ENCODE measurements around the gene ZP1. TPM values are rescaled to one million over a fixed set of nuclear protein-coding genes. Genes with fewer than 3 reads are reported as not detected.

The ZP1 gene
- total and polyA plus RNA-seq, 10 of the 15 experiments (the other 5 are each of a cell fraction or from before 2014, with no cell fraction given) = not detected

GRCh38 chr11:60842668-60843600, 24.4 kb upstream of the ZP1 start (continued):
- TF ChIP-seq SKIL (IDR thresholded peaks at IDR 0.05; ENCODE audit: low read depth, poor library complexity, severe bottlenecking) (no peak), RAD21 (IDR thresholded peaks at IDR 0.05; ENCODE audit: insufficient read depth, low read depth, low read length) (no peak)

GRCh38 chr11:60844045-60844869, 23.1 kb upstream of the ZP1 start:
- intact Hi-C loops (cut with micrococcal nuclease; ENCODE audit: unreplicated experiment) (loop anchor here (2.0 to 10.0 kb wide), 2 partner anchors 55 to 111 kb away; partner anchors contain the start of gene SLC15A3), in situ Hi-C loops (cut with MboI) (no loop called here)
- Histone ChIP-seq H3K36me3 (ENCODE audit: control insufficient read depth in 2 of 2, insufficient read depth in 2 of 2, low read length in 1 of 2) (peaks cover 2 to 12% of the 10 kb centered on the region in 2 experiments; a peak in 3 of 4 replicates), H3K4me2 (ENCODE audit: control insufficient read depth, insufficient read depth) (peak overlapping the region; percentile 92), H2AFZ (ENCODE audit: control insufficient read depth, low read depth, low read length) (no peak overlapping the region), H4K20me1 (ENCODE audit: control insufficient read depth, insufficient read depth) (no peaks in the 10 kb centered on the region), H3K4me1 (ENCODE audit: control insufficient read depth, insufficient read depth, low read length) (peaks cover 4% of the 10 kb centered on the region), H3K27me3 (replicated peaks in 1 of 2; ENCODE audit: control insufficient read depth in 2 of 2, insufficient read depth in 2 of 2, low read length in 1 of 2) (no peaks in the 10 kb centered on the region), H3K27ac (ENCODE audit: control insufficient read depth, insufficient read depth) (no peak overlapping the region), H3K4me3 (peak overlapping the region; percentile 92), H3K79me2 (ENCODE audit: control insufficient read depth, insufficient read depth, low read length) (peaks cover 48% of the 10 kb centered on the region), H3K9ac (ENCODE audit: control insufficient read depth, insufficient read depth, low read length) (peak overlapping the region; percentile 86), H3K9me3 (replicated peaks; ENCODE audit: control insufficient read depth, insufficient read depth, low read length) (no peaks in the 10 kb centered on the region)
- BruUV-seq (replicated peaks) = no TSS peak
- WGBS (ENCODE audit: insufficient coverage, insufficient replicate concordance, low lambda C conversion rate, missing lambda C conversion rate) = 68% methylated on average over 9 of the region's 10 CpGs
- FAIRE-seq = no peak
- no peak for DNase-seq (ENCODE audit: low read depth, low spot score)
- ChIA-PET SMC1A (ENCODE audit: uncharacterized antibody, unreplicated experiment) (interaction anchor here (0.9 to 2.0 kb wide), 6 partner anchors 14 to 103 kb away, joined by 3 to 6 read pairs (median 4); no protein-coding TSS in a partner anchor), POLR2A (no interaction called here), RAD21 (ENCODE audit: unreplicated experiment) (interaction anchor here (2.0 kb wide), 1 partner anchor 12 kb away, joined by 9 read pairs; no protein-coding TSS in a partner anchor), CTCF (interaction anchor here (1.1 to 3.2 kb wide), 5 partner anchors 13 to 344 kb away, joined by 3 to 18 read pairs (median 10); no protein-coding TSS in a partner anchor)
- ATAC-seq = peak; percentile 5; the same call in 2 of the 3 replicates
- TF ChIP-seq ETV6 (conservative IDR thresholded peaks at IDR 0.05 in 1 of 2, IDR thresholded peaks at IDR 0.05 in 1 of 2; ENCODE audit: borderline replicate concordance in 1 of 2, low read depth in 1 of 2) (no peak), PKNOX1 (IDR thresholded peaks at IDR 0.05) (no peak), IKZF1 (conservative IDR thresholded peaks at IDR 0.05) (no peak), WRNIP1 (IDR thresholded peaks at IDR 0.05; ENCODE audit: borderline replicate concordance, low read depth, low read length) (no peak), HSF1 (IDR thresholded peaks at IDR 0.05; ENCODE audit: low read depth, low read length) (no peak), GATAD2B (conservative IDR thresholded peaks at IDR 0.05; ENCODE audit: low read depth) (no peak), ZNF24 (IDR thresholded peaks at IDR 0.05) (no peak), ATF3 (IDR thresholded peaks at IDR 0.05; ENCODE audit: borderline replicate concordance, extremely low read depth, low read depth, low read length) (no peak), NFXL1 (IDR thresholded peaks at IDR 0.05; ENCODE audit: borderline replicate concordance) (no peak)
